ENCODE results near the gene GMEB1. TPM values are rescaled to one million over a fixed set of nuclear protein-coding genes. Genes with fewer than 3 reads are reported as not detected.
"Not testable (repeated sequence)": the region's sequence is repeated elsewhere in the genome, so short reads cannot be mapped to it uniquely, and the experiment has no call there.

GMEB1 gene
- total RNA-seq, 4 donors from 2014 or later: 4.0 to 12.8 (median 9.0) TPM

DNA sequence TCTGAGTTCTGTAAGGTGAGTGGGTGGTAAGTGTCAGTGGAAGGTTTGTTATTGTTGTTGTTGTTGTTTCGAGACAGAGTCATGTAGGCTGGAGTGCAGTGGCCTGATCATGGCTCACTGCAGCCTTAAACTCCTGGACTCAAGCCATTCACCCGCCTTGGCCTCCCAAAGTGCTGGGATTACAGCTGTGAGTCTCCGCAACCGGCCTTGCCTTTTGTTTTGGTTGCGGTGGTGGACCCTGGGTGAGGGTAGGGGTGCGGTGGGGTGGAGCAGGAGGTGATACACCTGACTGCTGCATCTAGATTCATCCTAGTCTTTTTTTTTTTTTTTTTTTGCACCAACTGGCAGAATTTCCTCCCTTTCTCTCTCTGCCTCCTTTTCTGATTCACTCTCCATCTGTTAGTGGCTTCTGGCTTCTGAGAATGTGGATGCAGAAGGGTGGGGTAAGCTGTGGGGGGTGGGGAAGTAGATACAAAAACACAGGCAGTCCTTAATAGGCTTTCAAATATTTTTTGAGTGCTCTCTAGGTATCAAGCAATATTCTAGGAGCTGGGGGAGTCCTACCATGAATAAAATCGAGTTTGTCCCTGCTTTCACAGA is 4.6 kb upstream of the GMEB1 start:
- Histone ChIP-seq H3K4me1 (peaks cover 4 to 13% (median 10%) of the 10 kb centered on the region in 3 donors), H3K27me3 (no peaks in the 10 kb centered on the region), H3K27ac (no peak overlapping the region), H3K4me3 (no peak overlapping the region), H3K36me3 (no peaks in the 10 kb centered on the region), H3K9me3 (no peaks in the 10 kb centered on the region)
- no peak for DNase-seq
- WGBS, 2 donors: 67 to 77% methylated on average over 6 to 7 of the region's 7 CpGs
- TF ChIP-seq CTCF (IDR thresholded peaks at IDR 0.05): no peak
- no peak for TF ChIP-seq POLR2A (IDR thresholded peaks at IDR 0.05)
- intact Hi-C loops (cut with DNase I): loop anchor here (10.0 kb wide), 1 partner anchor 71 kb away; the partner anchor contains the start of gene YTHDF2

DNA sequence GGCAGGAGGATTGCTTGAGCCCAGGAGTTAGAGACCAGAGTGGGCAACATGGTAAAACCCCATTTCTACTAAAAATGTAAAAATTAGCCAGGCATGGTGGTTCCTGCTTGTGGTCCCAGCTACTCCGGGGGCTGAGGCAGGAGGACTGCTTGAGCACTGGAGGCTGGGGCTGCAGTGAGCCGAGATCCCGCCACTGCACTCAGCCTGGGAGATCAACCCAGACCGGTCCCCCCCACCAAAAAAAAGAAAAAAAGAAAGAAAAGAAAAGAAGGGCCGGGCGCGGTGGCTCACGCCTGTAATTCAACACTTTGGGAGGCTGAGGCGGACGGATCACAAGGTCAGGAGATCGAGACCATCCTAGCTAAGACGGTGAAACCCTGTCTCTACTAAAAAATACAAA is 1.8 kb upstream of the GMEB1 start:
- DNase-seq: no peak
- TF ChIP-seq POLR2A (IDR thresholded peaks at IDR 0.05): no peak
- TF ChIP-seq CTCF (IDR thresholded peaks at IDR 0.05): no peak
- H3K4me1 ChIP-seq: peaks cover 4 to 30% (median 10%) of the 10 kb centered on the region in 3 donors
- no peak overlapping the region for H3K27ac ChIP-seq
- no peaks in the 10 kb centered on the region for H3K27me3 ChIP-seq
- intact Hi-C loops (cut with DNase I): loop anchor here (10.0 kb wide), 1 partner anchor 68 kb away; the partner anchor contains the start of gene YTHDF2
- 91 to 99% methylated on average over 8 to 10 of the region's 12 CpGs for whole genome bisulfite sequencing, 2 donors
- H3K36me3 ChIP-seq: no peaks in the 10 kb centered on the region
- no peaks in the 10 kb centered on the region for H3K9me3 ChIP-seq
- H3K4me3 ChIP-seq: no peak overlapping the region

DNA sequence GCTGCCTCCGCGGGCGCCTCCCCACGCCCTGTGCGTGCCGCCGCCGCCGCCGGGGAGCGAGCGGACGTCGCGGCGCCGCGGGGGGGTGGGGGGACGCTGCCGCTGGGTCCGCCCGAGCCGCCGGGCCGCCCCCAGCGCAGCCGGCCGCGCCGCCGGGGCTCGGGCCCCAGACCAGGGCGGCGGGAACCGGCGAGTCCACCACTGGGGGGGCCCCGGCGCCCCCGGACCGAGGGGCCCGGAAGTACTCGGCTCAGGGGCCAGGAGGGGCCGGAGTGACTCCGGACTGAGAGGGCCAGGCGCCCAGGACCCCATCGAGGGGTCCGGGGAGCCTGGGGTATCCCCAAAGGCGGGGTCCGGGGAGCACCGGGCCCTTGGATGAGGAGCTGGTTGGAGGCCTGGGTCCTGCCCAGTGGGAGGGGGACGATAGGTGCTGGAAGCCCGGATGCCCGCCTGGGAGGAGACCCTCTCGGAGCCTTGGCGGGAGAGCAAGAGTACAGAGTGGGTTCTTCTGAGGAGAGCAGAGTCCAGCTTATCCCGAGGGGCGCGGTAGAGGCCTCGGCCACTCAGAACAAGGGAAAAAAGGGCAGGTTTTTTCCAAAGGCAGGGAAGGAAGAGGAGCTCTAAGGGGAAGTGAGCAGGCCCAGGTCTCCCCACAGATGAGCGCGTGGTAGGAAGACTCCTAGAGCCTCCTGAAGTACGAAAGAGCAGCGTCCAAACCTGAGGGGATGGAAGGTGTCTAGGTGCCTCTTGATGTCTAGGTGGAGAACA is 556 bp downstream of the GMEB1 start:
- no peaks in the 10 kb centered on the region for H3K27me3 ChIP-seq
- peak overlapping the region; percentile 82 to 98 (median 96) for H3K4me3 ChIP-seq
- peaks cover 4 to 30% (median 10%) of the 10 kb centered on the region in 3 donors for H3K4me1 ChIP-seq
- intact Hi-C loops (cut with DNase I): loop anchor here (10.0 kb wide), 1 partner anchor 66 kb away; the partner anchor contains the start of gene YTHDF2
- H3K27ac ChIP-seq: peak overlapping the region; percentile 96 to 100 (median 98)
- DNase-seq: no peak
- no peak for TF ChIP-seq CTCF (IDR thresholded peaks at IDR 0.05)
- TF ChIP-seq POLR2A (IDR thresholded peaks at IDR 0.05): peak in 2 of 4 donors; percentile 34 to 61
- WGBS, 2 donors: 0 to 1% methylated on average over 6 to 10 of the region's 63 CpGs
- H3K9me3 ChIP-seq: no peaks in the 10 kb centered on the region
- no peaks in the 10 kb centered on the region for H3K36me3 ChIP-seq

- no peaks in the 10 kb centered on the region for H3K27me3 ChIP-seq
- intact Hi-C loops (cut with DNase I): no loop called here
- 91 to 94% methylated on average over 13 to 20 of the region's 20 CpGs for WGBS, 2 donors
- H3K36me3 ChIP-seq: no peaks in the 10 kb centered on the region
- TF ChIP-seq POLR2A (IDR thresholded peaks at IDR 0.05): no peak
- TF ChIP-seq CTCF (IDR thresholded peaks at IDR 0.05): no peak
- no peak for DNase-seq
- H3K27ac ChIP-seq: no peak overlapping the region
- no peaks in the 10 kb centered on the region for H3K9me3 ChIP-seq
- no peak overlapping the region for H3K4me3 ChIP-seq
- peaks cover 4 to 30% (median 10%) of the 10 kb centered on the region in 3 donors for H3K4me1 ChIP-seq
Measured at GRCh38 chr1:28671254-28671780, 2.7 kb downstream of the GMEB1 start.

- 91 to 93% methylated on average over 14 to 15 of the region's 15 CpGs for WGBS, 2 donors
- intact Hi-C loops (cut with DNase I); H3K27me3 ChIP-seq; H3K27ac ChIP-seq; H3K4me3 ChIP-seq; H3K36me3 ChIP-seq; DNase-seq; H3K9me3 ChIP-seq: not testable (repeated sequence)
- peaks cover 0 to 23% (median 4%) of the 10 kb centered on the region in 3 donors for H3K4me1 ChIP-seq
Measured at GRCh38 chr1:28672971-28673370, 4.4 kb downstream of the GMEB1 start.

Data from esophagus squamous epithelium (tissue), 5 donors.